ENCODE data around the gene RAB30.
A peak's percentile ranks its signal among the peaks of the same experiment; 100 is the strongest.

The RAB30 gene

GRCh38 chr11:82976786-82977185, 94.9 kb downstream of the RAB30 start:
- Histone ChIP-seq H3K27ac (replicated peaks) (no peak overlapping the region), H3K27me3 (ENCODE audit: insufficient read depth, poor library complexity, severe bottlenecking) (no peaks in the 10 kb centered on the region), H3K4me3 (replicated peaks; ENCODE audit: insufficient read depth, low read length) (no peak overlapping the region)
- TF ChIP-seq CTCF (IDR thresholded peaks at IDR 0.05; ENCODE audit: insufficient read depth, low read length) (no peak), POLR2AphosphoS5 (IDR thresholded peaks at IDR 0.05; ENCODE audit: low read depth) (no peak), SPI1 (IDR thresholded peaks at IDR 0.05; ENCODE audit: borderline replicate concordance, low read depth) (no peak), REST (IDR thresholded peaks at IDR 0.05; ENCODE audit: insufficient replicate concordance, low read depth) (no peak), GABPA (IDR thresholded peaks at IDR 0.05; ENCODE audit: low read depth) (no peak)
- no peak for DNase-seq (ENCODE audit: low read depth in 1 of 2, low spot score in 1 of 2)

- Histone ChIP-seq H3K27me3 (ENCODE audit: insufficient read depth, poor library complexity, severe bottlenecking) (no peaks in the 10 kb centered on the region), H3K4me3 (replicated peaks; ENCODE audit: insufficient read depth, low read length) (no peak overlapping the region)
Measured at GRCh38 chr11:82975882-82976281, 95.8 kb downstream of the RAB30 start.

GRCh38 chr11:82974851-82975250, 96.8 kb downstream of the RAB30 start:
- DNase-seq (ENCODE audit: low read depth in 1 of 2, low spot score in 1 of 2): no peak
- TF ChIP-seq GABPA (IDR thresholded peaks at IDR 0.05; ENCODE audit: low read depth) (no peak), REST (IDR thresholded peaks at IDR 0.05; ENCODE audit: insufficient replicate concordance, low read depth) (no peak), CTCF (IDR thresholded peaks at IDR 0.05; ENCODE audit: insufficient read depth, low read length) (no peak), SPI1 (IDR thresholded peaks at IDR 0.05; ENCODE audit: borderline replicate concordance, low read depth) (no peak), POLR2AphosphoS5 (IDR thresholded peaks at IDR 0.05; ENCODE audit: low read depth) (no peak)
- Histone ChIP-seq H3K27ac (replicated peaks) (no peak overlapping the region), H3K4me3 (replicated peaks; ENCODE audit: insufficient read depth, low read length) (no peak overlapping the region), H3K27me3 (ENCODE audit: insufficient read depth, poor library complexity, severe bottlenecking) (no peaks in the 10 kb centered on the region)

More at GRCh38 chr11:82975882-82976281, 95.8 kb downstream of the RAB30 start:
- no peak for TF ChIP-seq REST (IDR thresholded peaks at IDR 0.05; ENCODE audit: insufficient replicate concordance, low read depth)
- TF ChIP-seq GABPA (IDR thresholded peaks at IDR 0.05; ENCODE audit: low read depth): no peak
- no peak for DNase-seq (ENCODE audit: low read depth in 1 of 2, low spot score in 1 of 2)
- H3K27ac ChIP-seq (replicated peaks): no peak overlapping the region

- Histone ChIP-seq H3K4me3 (replicated peaks; ENCODE audit: insufficient read depth, low read length) (no peak overlapping the region), H3K27ac (replicated peaks) (no peak overlapping the region), H3K27me3 (ENCODE audit: insufficient read depth, poor library complexity, severe bottlenecking) (no peaks in the 10 kb centered on the region)
- TF ChIP-seq CTCF (IDR thresholded peaks at IDR 0.05; ENCODE audit: insufficient read depth, low read length) (no peak), POLR2AphosphoS5 (IDR thresholded peaks at IDR 0.05; ENCODE audit: low read depth) (no peak), SPI1 (IDR thresholded peaks at IDR 0.05; ENCODE audit: borderline replicate concordance, low read depth) (peak; percentile 67), GABPA (IDR thresholded peaks at IDR 0.05; ENCODE audit: low read depth) (no peak), REST (IDR thresholded peaks at IDR 0.05; ENCODE audit: insufficient replicate concordance, low read depth) (no peak)
- DNase-seq (ENCODE audit: low read depth in 1 of 2, low spot score in 1 of 2): no peak
Measured at GRCh38 chr11:82974135-82974534, 97.6 kb downstream of the RAB30 start.
